Prostate gland (tissue), 2 donors: ENCODE measurements around the gene MTHFD2L. TPM values are rescaled to one million over a fixed set of nuclear protein-coding genes. Genes with fewer than 3 reads are reported as not detected.

Experiments used
- DNase-seq: peaks from one replicate; pipeline ENCODE4 v3.0.0-alpha.2; 2019; ENCODE audit warnings: low spot score
- H3K27ac ChIP-seq, 2 donors: fragments of 200-600 bp; sonication (generic); 2 replicates each; pipeline ENCODE4 v1.5.1; 2017 to 2019
- H3K27me3 ChIP-seq: fragments of 200-600 bp; sonication (generic); replicated peaks from 2 replicates; pipeline ENCODE4 v1.5.1; 2019; ENCODE audit not compliant: insufficient read depth
- H3K36me3 ChIP-seq, 2 donors: fragments of 200-600 bp; sonication (generic); 1 replicate in 1 of 2; 2 replicates in 1 of 2; pipeline versions ENCODE4 v1.5.1 to v1.8.1; 2017 to 2019
- H3K4me1 ChIP-seq: fragments of 200-600 bp; sonication (generic); replicated peaks from 2 replicates; pipeline ENCODE4 v1.5.1; 2019
- H3K4me3 ChIP-seq, 2 donors: fragments of 200-600 bp; sonication (generic); 2 replicates each; pipeline ENCODE4 v1.5.1; 2017 to 2019
- H3K9me3 ChIP-seq: fragments of 200-600 bp; sonication (generic); 2 replicates; pipeline ENCODE4 v1.5.1; 2017
- POLR2A ChIP-seq: fragments of 450-650 bp; IDR thresholded peaks from one replicate; pipeline ENCODE4 v1.6.1; 2016; ENCODE audit warnings: antibody characterized with exemption, mild to moderate bottlenecking
- POLR2AphosphoS5 ChIP-seq: sonication (generic); formaldehyde crosslinking; IDR thresholded peaks from one replicate; pipeline ENCODE4 v1.6.1; 2017; ENCODE audit warnings: antibody characterized with exemption
- WGBS: methylation state at CpG from one replicate; pipeline ENCODE4 v1.1.5; 2018; 5-methylcytosine and 5-hydroxymethylcytosine counted together
- intact Hi-C: fragments of 100-400 bp; cut with DNase I; formaldehyde crosslinking; loops from one replicate; pipeline ENCODE4 v1.14.2; 2022
- total RNA-seq, 2 donors: library from RNA; depleted of rRNA; stranded (reverse); fragments of >200 nt; gene quantifications; one replicate each; pipeline ENCODE4 v1.1.0, GENCODE V29; 2016
- TF ChIP-seq, protein P1 (sequence below), 4 experiments: fragments of 200-600 bp in 2 of 4; fragments of 450-650 bp in 2 of 4; sonication (generic) in 2 of 4; IDR thresholded peaks; 1 replicate in 3 of 4; 2 replicates in 1 of 4; pipeline ENCODE4 v1.5.1; 2016 to 2019; ENCODE audit warnings: antibody characterized with exemption in 4 of 4, mild to moderate bottlenecking in 2 of 4, moderate library complexity in 2 of 4

Gene MTHFD2L
- total RNA-seq, 2 donors from 2014 or later = 15.8 to 19.9 TPM

DNA sequence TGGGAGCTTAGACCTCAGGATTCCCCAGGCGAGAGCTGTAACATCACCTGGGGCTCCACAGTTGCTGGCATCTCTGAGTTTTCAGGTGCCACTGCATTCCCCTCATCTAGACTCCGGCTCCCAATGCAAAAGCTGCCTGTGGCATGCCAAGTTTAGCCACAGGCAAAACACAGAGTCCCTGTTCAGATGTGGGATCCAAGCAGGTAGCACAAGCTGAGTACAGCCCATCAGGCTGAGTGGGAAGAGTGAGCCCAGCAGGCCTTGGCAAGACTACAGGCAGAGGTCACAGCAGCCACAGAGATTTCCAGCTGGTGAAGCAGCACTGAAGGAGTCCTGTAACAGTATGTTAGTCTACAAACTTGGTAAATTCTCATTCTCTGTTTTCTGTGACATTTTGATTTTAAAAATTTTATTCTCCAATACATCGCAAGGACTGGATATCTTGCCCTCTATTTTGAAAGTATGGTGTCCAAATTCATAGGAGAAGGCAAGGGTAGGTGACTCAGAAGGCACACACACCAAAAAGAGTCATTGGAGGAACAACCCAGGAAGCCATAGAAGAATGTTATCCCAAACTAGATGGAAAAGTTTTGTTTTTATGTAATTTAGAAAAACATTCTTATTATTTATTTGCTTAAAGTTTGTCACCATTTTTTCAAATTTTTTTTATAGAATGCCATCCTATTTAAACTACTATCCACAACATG, 45.4 kb upstream of the MTHFD2L start:
- over 99% methylated on average over 3 of the region's 3 CpGs for WGBS
- Histone ChIP-seq H3K27me3 (no peaks in the 10 kb centered on the region), H3K4me1 (no peaks in the 10 kb centered on the region), H3K9me3 (no peaks in the 10 kb centered on the region), H3K27ac (no peak overlapping the region), H3K36me3 (no peaks in the 10 kb centered on the region), H3K4me3 (no peak overlapping the region)
- no peak for DNase-seq
- TF ChIP-seq POLR2A (no peak), POLR2AphosphoS5 (no peak)
- TF ChIP-seq, protein P1, sequence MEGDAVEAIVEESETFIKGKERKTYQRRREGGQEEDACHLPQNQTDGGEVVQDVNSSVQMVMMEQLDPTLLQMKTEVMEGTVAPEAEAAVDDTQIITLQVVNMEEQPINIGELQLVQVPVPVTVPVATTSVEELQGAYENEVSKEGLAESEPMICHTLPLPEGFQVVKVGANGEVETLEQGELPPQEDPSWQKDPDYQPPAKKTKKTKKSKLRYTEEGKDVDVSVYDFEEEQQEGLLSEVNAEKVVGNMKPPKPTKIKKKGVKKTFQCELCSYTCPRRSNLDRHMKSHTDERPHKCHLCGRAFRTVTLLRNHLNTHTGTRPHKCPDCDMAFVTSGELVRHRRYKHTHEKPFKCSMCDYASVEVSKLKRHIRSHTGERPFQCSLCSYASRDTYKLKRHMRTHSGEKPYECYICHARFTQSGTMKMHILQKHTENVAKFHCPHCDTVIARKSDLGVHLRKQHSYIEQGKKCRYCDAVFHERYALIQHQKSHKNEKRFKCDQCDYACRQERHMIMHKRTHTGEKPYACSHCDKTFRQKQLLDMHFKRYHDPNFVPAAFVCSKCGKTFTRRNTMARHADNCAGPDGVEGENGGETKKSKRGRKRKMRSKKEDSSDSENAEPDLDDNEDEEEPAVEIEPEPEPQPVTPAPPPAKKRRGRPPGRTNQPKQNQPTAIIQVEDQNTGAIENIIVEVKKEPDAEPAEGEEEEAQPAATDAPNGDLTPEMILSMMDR (IDR thresholded peaks at IDR 0.05) = no peak
- intact Hi-C loops = no loop called here

DNA sequence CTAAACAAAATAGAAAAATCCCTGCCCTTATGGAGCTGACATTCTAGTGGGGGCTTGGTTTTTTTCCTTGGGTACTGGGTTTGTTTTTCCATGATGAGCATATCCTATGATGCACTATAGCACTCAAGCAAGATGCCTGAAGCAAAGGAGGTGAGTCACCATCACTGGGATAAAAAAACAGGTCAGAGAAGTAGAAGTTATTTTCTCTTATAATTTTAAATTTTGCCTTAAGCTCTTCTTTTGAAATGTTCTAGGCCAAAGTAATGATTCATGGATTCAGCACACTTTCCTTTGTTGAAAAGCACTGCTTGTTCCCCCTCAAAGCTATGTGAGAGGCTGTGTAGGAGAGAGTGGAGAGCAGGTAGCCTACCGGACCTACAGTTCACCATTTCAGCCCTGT, 43.7 kb upstream of the MTHFD2L start:
- intact Hi-C loops = no loop called here
- Histone ChIP-seq H3K27ac (no peak overlapping the region), H3K27me3 (no peaks in the 10 kb centered on the region), H3K36me3 (no peaks in the 10 kb centered on the region), H3K9me3 (no peaks in the 10 kb centered on the region), H3K4me1 (no peaks in the 10 kb centered on the region), H3K4me3 (no peak overlapping the region)
- DNase-seq = no peak
- TF ChIP-seq POLR2AphosphoS5 (no peak), POLR2A (no peak)
- TF ChIP-seq, protein P1 (IDR thresholded peaks at IDR 0.05) = no peak
- WGBS = 96% methylated on average over 1 of the region's 1 CpG

DNA sequence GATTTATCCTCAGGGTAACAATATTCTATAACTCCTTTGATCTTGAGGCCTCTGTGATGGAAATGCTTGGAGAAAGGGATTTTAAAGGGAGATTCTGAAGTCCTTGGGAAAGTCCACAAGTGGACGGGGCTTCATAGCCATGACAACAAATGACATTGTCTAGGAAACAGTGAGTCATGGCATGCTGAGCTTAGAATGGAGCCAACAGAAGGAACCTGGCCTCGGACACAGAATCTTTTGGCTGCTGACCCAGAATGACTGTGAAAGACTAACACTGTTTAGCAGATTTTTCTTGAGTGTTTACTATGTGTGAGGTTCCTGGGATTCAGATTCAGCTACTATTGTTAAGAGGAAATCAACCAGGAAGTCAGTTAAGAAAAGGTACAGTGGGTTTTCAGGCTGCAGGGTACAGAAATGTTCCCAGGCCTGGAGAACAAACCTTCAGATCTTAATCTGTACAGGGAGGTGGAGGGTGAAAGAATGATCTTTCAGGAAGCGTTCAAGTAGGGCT, 40.8 kb upstream of the MTHFD2L start:
- Histone ChIP-seq H3K27ac (peak overlapping the region; percentile 0 to 45), H3K4me3 (no peak overlapping the region)
- 15% methylated on average over 3 of the region's 3 CpGs for WGBS

DNA sequence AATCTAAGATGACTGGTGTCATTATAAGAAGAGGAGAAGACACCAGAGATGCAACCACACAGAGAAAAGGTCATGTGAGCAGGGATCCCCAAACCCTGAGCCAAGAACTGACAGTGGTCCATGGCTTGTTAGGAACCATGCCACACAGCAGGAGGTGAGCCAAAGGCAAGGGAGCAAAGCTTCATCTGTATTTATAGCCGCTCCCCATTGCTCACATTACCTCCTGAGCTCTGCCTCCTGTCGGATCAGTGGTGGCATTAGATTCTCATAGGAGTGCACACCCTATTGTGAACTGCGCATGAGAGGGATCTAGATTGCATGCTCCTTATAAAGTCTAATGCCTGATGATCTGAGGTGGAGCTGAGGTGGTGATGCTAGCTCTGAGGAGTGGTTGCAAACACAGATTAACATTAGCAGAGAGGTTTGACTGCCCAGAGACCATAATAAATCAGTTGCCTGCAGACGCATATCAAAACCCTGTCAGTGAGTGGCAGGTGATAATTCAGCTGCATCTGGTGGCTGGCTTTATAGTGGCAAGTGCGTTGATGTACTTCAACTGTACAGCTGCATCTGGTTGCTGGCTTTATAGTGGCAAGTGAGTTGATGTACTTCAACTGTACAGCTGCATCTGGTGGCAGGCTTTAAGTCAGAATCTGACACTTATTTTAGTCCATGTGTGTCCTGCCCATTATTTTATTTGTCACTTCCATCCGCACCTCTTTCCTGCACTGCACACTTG, 39.1 kb upstream of the MTHFD2L start:
- Histone ChIP-seq H3K27me3 (no peaks in the 10 kb centered on the region), H3K4me3 (no peak overlapping the region), H3K9me3 (no peaks in the 10 kb centered on the region), H3K27ac (no peak overlapping the region), H3K36me3 (no peaks in the 10 kb centered on the region), H3K4me1 (no peaks in the 10 kb centered on the region)
- intact Hi-C loops = no loop called here
- DNase-seq = no peak
- 96% methylated on average over 6 of the region's 6 CpGs for WGBS
- TF ChIP-seq, protein P1 (IDR thresholded peaks at IDR 0.05) = no peak
- TF ChIP-seq POLR2A (no peak), POLR2AphosphoS5 (no peak)

More for the DNA sequence above, 40.8 kb upstream of the MTHFD2L start:
- intact Hi-C loops = no loop called here
- H3K36me3 ChIP-seq = no peaks in the 10 kb centered on the region
- H3K9me3 ChIP-seq = no peaks in the 10 kb centered on the region
- H3K27me3 ChIP-seq = no peaks in the 10 kb centered on the region
- DNase-seq = peak; percentile 75
- TF ChIP-seq POLR2A (no peak), POLR2AphosphoS5 (peak; percentile 74)
- TF ChIP-seq, protein P1 (IDR thresholded peaks at IDR 0.05) = no peak
- no peaks in the 10 kb centered on the region for H3K4me1 ChIP-seq
